ENCODE measurements around the gene LUC7L3.
"Not testable (repeated sequence)": the region's sequence is repeated elsewhere in the genome, so short reads cannot be mapped to it uniquely, and the experiment has no call there.

LUC7L3 gene

GRCh38 chr17:50797135-50797810, 77.9 kb downstream of the LUC7L3 start:
- DNase-seq (ENCODE audit: low spot score), result no peak
- no peak for TF ChIP-seq CTCF (IDR thresholded peaks at IDR 0.05; ENCODE audit: extremely low read depth, insufficient read depth, missing control alignments)
- in situ Hi-C loops (cut with MboI; ENCODE audit: low pct_unique_long_range_greater_than_20kb, low sequenced_read_pairs, unreplicated experiment), result no loop called here

- no peak for TF ChIP-seq CTCF (IDR thresholded peaks at IDR 0.05; ENCODE audit: extremely low read depth, insufficient read depth, missing control alignments)
- in situ Hi-C loops (cut with MboI; ENCODE audit: low pct_unique_long_range_greater_than_20kb, low sequenced_read_pairs, unreplicated experiment), result no loop called here
- no peak for DNase-seq (ENCODE audit: low spot score)
Measured at GRCh38 chr17:50798424-50799288, 79.3 kb downstream of the LUC7L3 start.

- no peak for DNase-seq (ENCODE audit: low spot score)
- no peak for TF ChIP-seq CTCF (IDR thresholded peaks at IDR 0.05; ENCODE audit: extremely low read depth, insufficient read depth, missing control alignments)
- in situ Hi-C loops (cut with MboI; ENCODE audit: low pct_unique_long_range_greater_than_20kb, low sequenced_read_pairs, unreplicated experiment), result no loop called here
Measured at GRCh38 chr17:50799582-50799981, 80.2 kb downstream of the LUC7L3 start.

- in situ Hi-C loops (cut with MboI; ENCODE audit: low pct_unique_long_range_greater_than_20kb, low sequenced_read_pairs, unreplicated experiment), result no loop called here
Measured at GRCh38 chr17:50800196-50800700, 80.8 kb downstream of the LUC7L3 start.

GRCh38 chr17:50802609-50803571, 83.5 kb downstream of the LUC7L3 start:
- no peak for TF ChIP-seq CTCF (IDR thresholded peaks at IDR 0.05; ENCODE audit: extremely low read depth, insufficient read depth, missing control alignments)
- no peak for DNase-seq (ENCODE audit: low spot score)
- in situ Hi-C loops (cut with MboI; ENCODE audit: low pct_unique_long_range_greater_than_20kb, low sequenced_read_pairs, unreplicated experiment), result no loop called here

More at GRCh38 chr17:50800196-50800700, 80.8 kb downstream of the LUC7L3 start:
- no peak for TF ChIP-seq CTCF (IDR thresholded peaks at IDR 0.05; ENCODE audit: extremely low read depth, insufficient read depth, missing control alignments)
- DNase-seq (ENCODE audit: low spot score), result no peak

GRCh38 chr17:50803676-50804075, 84.3 kb downstream of the LUC7L3 start:
- no peak for TF ChIP-seq CTCF (IDR thresholded peaks at IDR 0.05; ENCODE audit: extremely low read depth, insufficient read depth, missing control alignments)
- DNase-seq (ENCODE audit: low spot score), result no peak
- in situ Hi-C loops (cut with MboI; ENCODE audit: low pct_unique_long_range_greater_than_20kb, low sequenced_read_pairs, unreplicated experiment), result no loop called here

GRCh38 chr17:50804749-50805475, 85.5 kb downstream of the LUC7L3 start:
- DNase-seq (ENCODE audit: low spot score); in situ Hi-C loops (cut with MboI; ENCODE audit: low pct_unique_long_range_greater_than_20kb, low sequenced_read_pairs, unreplicated experiment): not testable (repeated sequence)

Measured in GM13977 (cell line).